ENCODE measurements around the gene KRTAP12-1.
"Not testable (repeated sequence)": the region's sequence is repeated elsewhere in the genome, so short reads cannot be mapped to it uniquely, and the experiment has no call there.

GRCh38 chr21:44646366-44647221, 35.4 kb downstream of the KRTAP12-1 start, which contains the start of gene KRTAP10-11:
- not testable (repeated sequence) for TF ChIP-seq CTCF, EP300, POLR2AphosphoS5 (IDR thresholded peaks at IDR 0.05)

Measured in upper lobe of left lung (tissue), 4 donors.